HG03159 (cell line): Measurements from ENCODE around the gene MAP2K7.
"Not testable (repeated sequence)": the region's sequence is repeated elsewhere in the genome, so short reads cannot be mapped to it uniquely, and the experiment has no call there.

Source experiments
- ATAC-seq: cut with Tn5 transposase; IDR thresholded peaks from one replicate; pipeline ENCODE4 v1.9.1; 2021; ENCODE audit warnings: mild to moderate bottlenecking, moderate library complexity; ENCODE audit not compliant: unreplicated experiment

Gene MAP2K7

DNA sequence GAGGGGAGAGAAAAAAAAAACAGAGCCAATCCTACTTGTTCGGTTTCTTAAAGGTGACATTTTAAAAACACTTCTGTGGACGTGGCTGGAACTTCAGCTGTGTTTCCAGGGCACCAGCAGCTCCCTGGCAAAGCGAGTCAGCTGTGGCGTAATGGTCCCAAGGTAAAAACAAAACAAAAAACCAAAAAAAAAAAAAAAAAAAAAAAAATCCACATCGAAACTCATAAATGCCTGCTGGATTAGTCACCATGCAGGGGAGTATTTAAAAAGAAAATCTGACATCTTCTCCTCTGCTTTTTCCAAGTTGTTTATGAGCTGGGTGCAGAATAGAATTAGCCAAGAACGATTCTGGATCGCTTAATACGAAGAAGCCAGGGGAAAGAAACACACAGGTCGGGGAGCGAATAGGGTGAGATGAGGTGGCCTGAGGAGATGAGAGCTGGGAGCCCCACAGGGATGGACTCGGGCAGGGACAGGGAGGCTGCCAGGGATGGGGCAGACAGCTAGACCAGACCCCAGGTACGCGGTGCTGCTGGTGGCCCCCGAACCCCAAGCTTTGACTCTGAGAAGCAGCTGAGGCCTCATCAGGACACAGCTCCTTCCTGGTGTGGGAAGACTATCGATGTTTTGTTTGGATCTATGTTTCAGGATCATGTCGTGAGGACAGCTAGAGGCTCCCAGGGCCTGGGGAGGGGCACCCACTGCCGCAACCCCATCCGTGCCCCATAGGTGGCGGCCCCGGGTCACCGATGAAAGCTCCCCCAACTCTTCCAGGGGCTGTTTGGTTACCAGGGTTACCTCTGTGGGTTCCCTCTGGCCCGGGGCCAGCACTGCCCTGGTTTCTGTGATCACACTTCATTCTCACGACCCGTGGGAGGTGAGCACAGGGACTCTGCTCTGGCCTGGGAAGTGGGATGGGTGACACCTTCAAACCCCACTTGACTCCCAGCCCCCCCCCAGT, 25.3 kb downstream of the MAP2K7 start:
- no peak for ATAC-seq

DNA sequence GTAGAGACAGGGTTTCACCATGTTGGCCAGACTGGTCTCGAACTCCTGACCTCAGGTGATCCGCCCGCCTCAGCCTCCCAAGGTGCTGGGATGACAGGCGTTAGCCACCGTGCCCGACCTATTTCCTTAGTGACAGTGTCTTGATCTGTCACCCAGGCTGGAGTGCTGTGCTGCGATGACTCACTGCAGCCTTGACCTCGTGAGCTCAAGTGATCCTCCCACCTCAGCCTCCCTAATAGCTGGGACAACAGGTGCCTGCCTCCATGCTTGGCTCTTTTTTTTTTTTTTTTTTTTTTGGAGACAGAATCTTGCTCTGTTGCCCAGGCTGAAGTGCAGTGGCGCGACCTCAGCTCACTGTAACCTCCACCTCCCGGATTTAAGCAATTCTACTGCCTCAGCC, 26.4 kb downstream of the MAP2K7 start:
- not testable (repeated sequence) for ATAC-seq

DNA sequence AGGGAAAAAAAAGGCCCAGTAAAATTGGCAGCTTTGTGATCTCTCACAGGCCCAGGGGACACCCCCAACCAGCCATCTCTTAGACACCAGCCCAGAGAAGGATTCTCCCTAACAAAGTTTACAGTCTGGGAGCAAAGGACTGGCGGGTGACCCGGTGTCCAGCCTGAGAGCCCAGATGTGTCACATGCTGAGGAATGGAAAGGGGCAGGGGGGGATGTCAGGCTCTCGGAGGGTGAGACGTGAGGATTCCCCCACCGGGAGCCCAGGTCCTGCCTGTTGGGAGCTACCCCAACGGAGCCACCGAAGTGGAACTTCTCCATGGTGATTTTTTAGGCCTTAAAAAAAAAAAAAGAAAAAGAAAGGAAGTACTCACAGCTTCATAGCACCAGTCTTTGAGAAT, 27.1 kb downstream of the MAP2K7 start:
- no peak for ATAC-seq

DNA sequence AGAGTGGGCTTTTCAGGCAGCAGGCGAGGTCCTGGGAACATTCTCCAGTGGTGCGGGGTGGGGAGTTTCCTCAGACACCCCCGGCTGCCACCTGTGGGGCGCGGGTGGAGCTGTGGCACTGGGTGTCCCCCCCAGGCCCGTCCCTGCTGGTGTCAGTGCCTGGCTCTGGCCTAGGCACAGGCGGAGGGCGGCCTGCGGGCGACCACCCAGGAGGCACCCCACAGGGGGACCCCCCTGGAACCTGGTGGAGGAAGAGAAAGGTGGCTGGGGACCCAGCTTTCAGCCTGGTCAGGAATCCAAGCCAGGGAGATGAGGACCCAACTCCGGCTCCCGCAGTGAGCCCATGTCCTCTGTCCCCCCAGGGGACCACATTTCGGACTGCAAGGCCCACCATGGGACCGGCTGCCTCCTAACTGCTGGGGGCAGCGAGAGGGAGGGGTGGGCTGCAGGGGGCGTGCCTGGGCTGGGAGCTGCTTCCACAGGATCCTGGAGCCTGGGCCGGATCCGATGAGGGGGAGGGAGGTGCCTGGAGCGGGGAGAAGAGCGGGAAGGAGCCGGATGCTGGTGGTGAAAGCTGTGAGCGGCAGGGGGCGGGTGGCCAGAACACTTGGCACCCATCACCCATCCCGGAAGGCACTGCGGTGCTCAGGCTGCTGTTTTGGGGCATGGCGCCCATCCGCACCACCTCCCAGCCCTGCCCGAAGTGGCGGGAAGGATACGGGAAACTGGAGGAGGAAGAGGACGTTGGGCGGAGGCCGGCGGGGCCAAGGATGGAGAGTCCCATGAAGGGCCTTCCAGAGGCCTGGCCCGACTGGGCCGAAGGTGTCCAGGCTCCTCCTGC, 27.8 kb downstream of the MAP2K7 start:
- no peak for ATAC-seq

DNA sequence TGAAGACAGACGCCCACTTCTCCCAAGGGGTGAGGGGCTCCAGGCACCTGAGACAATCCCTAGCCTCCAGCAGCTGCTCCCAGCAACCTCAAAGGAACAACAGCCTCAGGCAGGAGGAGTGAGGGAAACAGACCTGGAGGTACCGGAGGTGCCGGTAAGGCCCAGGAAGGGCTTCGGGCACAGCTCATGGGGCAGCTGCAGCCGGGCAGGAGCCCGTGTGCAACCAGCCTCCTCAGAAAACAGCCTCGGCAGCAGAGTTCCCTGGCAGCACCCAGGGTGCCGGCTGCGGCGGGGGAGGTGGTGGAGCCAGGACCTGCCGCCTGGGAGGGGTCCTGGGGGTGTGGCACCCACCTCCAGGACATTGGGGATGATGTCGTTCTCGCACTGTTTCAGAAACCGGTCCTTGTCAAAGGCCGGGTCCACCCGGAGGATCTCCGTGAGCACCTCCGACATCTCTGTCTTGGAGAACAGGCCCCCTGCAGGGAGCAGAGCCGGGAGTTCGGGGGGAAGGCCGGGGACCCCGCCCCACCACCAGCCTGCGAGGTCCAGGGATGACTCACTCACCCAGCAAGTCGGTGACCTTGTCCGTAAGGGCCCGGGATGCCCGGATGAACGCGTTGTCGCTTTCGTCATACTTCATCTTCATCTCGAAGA, 28.7 kb downstream of the MAP2K7 start:
- no peak for ATAC-seq

DNA sequence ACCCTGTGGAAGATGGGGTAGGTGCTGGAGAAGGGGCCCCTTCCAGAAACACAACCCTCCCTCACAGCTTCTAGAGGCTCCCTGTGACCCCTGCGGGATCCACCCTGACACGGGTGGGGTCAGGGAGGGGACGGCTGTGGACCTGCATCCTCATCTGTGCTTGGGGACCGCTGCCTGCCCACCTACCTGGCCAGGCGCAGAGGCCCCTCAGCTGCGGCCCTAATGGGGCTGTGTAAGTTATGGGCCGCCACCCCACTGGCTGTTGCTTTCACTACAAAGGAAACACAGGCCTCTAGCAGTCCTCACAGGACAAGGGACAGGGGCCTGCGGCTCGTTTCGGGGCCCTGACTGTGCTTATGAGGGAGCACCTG, 29.2 kb downstream of the MAP2K7 start:
- ATAC-seq = no peak

DNA sequence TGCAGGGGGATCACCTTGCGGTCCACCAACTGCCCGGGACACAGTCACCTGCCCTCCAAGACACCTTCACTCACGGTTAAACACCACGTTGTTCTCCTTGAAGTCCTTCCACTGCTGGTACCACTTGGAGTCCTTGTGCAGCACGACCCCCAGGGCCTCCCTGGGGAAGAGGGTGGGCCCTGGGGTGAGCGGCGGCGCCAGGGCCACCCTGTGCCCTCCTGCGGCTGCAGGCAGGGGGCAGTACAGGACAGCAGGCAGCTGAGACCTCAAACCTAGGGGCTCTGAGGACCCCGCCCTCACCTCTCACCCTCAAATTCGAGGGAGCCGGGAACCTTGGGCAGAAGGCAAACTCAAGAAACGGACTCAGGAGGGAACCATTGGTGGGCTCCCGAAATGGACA, 29.7 kb downstream of the MAP2K7 start:
- no peak for ATAC-seq

DNA sequence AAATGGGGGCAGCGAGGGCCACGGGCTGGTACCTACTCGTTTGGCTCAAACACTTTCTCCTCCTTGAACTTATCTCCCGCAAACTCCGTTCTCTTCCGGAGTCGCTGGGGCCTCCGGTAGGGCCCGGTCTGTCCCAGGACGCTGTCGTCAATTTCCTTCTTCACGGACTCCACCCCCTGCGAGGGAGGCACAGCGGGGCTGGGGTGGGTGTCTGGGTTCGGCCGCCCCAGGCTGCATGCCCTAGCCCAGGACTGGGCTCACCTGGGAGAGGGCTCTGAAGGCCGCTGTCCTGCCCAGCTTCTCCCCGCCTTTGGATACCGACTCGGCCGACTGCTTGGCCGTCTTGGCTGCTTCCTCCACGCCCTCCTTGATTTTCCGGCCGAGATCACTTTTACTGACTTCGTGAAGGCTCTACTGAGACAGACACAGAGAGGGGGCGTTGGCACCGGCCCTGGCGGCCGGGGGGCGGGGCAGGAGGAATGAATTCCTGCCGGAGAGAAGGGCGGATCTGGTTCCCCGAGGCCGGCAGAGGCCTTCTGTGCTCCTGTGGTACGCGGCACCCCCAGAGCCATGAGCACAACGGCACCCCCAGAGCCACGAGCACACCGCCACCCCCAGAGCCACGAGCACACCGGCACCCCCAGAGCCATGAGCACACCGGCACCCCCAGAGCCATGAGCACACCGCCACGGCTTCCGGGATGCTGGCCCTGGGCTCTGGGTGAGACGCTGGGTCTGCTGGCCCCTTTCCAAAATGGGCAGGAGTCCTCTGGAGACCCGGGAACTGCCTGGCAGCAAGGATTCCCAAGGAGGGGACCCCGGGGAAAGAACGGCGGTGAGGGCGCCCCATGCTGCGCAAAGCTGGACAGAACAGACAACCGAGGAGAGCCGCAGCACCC, 30.4 kb downstream of the MAP2K7 start:
- ATAC-seq = no peak

DNA sequence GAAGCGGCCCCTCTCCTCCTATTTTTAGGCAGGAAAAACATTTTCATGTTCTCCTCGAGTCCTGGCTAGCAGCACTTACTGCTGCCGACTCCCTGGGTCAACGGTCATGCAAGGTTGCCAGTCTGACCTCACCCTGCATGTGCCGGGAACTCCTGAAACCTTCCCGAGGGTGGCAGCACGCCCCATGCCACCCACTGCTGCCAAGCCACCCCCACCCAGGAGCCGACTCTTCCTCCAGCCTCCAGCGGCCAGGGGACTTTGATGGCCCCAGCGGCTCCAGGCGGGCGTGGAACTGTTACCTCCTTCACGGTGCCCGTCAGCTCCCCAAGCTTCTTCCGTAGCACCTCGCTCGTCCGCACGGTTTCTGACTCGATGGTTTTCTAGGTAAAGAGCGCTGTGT, 31.1 kb downstream of the MAP2K7 start:
- no peak for ATAC-seq

DNA sequence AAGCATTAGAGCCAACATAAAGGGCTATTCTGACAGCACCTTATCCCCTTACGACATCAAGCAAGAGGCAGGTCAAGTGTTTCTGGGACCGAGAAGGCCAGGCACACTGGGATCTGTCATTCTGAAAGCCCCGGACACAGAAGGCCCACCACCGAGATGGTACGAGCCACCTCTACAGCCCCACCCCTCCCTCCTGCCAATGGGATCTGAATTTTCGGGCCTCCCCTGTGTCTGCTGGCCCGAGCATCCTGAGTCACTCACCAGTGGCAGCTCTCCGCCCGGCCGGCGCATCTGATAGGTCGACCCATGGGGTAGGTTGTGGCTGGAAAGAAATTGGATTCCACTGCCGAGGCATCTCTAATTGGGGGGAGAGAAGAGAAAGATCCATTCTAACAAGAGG, 37.2 kb downstream of the MAP2K7 start:
- no peak for ATAC-seq

DNA sequence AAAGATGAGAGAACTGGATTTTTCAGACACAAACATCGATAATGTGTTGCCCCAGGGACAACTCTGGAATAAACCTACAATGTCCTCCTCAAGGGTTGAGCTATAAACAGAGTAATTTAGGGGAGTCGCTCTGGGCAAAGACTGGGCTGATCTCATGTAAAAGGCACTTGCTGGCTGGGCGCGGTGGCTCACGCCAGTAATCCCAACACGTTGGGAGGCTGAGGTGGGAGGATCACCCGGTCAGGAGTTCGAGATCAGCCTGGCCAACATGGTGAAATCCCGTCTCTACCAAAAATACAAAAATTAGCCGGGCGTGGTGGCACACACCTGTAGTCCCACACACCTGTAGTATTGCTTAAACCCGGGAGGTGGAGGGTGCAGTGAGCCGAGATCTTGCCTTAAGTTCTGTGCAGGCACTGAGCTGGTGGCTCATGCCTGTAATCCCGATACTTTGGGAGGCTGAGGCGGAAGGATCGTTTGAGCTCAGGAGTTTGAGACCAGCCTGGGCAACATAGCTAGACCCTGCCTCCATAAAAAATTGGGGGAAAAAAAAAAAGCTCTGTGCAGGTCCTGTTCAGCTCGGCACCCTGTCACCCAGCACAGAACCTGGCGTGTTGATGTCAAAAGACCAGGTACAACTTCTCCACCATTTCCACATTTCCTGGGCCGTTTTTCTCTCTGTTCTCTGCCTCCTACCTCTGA, 38.4 kb downstream of the MAP2K7 start:
- no peak for ATAC-seq

DNA sequence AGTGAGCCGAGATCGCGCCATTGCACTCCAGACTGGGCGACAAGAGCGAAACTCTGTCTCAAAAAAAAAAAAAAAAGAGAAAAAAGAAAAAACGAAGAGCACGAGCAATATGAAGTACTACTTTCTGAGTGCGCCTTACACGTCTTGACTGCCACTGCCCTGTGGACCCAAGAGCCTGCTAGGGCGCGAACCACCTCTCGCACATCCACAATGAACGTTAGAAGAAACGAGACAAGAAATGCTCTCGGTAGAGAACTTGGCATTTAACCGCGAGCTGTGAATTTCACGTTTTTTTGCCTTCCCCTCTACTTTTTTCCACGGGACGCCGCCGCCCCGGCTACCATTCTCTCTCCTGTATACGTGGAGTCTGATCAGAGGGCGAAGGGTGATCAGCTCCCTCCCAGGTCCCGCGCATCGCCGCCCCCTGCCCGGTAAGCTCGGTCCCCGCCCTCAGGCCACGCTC, 39.3 kb downstream of the MAP2K7 start:
- no peak for ATAC-seq

DNA sequence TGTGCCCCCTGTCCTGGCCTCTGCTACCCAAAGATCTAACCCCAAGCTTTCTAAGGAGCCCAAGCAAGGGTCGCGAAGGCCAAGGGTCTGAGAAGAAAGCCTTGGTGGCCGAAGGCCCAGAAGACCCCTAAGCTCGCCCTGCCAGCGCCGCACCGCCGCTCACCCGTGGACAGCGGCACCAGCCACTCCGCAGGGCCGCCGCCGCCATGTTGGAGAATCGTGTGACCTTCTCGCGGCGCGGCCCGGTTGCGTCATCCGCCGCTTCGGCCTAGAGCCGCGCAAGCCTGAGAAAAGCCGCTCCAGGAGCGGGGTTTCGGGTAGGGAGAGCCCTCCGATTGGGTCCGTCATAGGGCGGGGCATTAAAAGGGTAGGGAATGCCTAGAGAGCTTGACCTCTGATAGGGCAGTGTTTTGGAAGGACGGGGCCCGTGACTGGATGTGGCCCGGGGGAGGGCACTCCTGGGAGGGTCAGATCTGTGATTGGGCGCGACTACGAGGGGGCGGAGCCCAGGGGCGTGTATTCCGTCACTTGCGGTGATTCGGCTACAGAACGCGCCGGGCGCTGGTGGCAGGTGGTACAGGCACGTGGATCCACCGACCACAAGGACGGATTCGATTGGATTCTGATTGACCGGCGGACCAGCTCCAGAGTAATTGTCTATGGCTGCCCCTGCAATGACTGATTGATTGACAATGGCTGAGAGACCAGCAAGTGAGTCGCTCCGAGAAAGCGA, 39.9 kb downstream of the MAP2K7 start, which contains the start of gene TIMM44:
Gene TIMM44 (minus strand): TSS at position 223 of the 733 bp plus-strand sequence. CDS start 15 bp downstream, at position 208.
- peak; percentile 92 for ATAC-seq

DNA sequence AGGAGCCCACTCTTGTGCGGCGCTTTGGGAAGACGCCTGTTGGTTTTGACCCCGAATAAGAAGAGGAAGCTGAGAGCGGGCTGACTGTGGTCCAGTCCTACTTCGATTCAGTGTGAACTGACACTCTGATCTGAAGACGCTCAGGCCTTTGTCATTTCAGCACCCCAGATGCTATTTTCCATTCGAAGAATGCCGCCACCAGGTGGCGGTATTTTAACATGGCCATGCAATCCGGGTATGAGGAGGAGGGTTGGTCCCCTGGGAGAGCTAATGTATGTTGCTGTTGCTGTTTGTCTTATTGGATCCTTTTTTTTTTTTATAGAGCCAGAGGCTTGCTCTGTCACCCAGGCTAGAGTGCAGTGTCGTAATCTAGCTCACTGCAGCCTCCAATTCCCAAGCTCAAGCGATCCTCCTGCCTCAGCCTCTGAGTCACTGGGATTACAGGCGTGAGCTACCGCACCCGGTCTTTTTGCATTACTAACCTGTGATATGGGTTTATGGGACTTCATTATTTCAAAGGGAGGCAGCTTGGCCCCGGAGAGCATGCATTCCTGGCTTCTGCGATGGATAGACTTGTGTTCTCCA, 40.6 kb downstream of the MAP2K7 start:
- ATAC-seq = peak; percentile 36

DNA sequence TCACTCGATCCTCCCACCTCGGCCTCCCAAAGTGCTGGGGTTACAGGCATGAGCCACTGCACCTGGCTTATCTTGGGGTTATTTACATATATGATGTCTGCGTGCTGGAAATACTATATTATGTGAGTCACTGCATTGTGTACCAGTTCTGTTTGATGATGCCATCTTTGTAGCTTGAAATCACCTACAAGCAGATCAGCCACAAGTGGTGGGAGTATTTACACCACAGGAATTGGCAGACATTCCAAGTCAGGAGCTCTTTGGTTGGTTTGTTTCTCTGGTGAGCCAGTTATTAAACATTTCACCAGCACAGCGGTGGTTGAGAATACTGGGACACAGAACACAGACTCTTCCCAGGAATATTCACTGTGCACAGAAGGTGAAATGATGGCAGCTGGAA, 44.3 kb downstream of the MAP2K7 start:
- ATAC-seq = no peak

DNA sequence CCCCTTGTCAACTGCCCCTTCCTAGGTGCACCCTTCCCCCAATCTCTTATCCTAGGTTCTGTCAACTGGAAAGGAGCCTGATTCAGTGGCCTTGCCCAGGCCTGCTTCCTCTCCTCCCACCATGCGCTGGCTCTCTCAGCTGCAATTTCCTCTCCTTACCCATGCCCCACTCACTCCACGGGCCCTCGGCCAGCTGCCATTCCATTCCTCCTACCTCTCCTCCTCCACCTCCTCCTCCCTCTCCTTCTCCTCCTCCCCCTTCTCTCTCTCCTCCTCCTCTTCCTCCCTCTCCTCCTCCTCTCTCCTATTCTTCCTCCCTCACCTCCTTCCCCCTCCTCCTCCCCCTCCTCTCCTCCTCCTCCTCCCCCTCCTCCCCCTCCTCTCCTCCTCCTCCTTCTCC, 49.4 kb downstream of the MAP2K7 start:
- ATAC-seq = no peak

DNA sequence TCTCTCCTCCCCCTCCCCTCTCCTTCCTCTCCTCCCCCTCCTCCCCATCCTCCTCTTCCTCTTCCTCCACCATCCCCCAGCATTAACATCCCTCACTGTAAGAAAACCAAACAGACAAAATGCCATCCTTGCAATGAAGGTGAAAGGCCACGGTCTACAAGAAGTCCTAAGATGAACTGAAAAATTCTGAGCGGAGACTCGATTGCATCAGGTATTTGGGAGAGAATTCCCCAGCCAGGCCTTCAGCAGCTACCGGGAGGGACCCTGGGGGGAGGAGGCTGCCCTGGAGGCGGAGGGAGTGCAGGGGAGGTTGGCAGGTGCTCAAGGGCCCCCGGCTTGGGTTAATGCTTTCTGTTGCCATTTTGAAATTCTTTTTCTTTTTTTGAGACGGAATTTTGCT, 49.9 kb downstream of the MAP2K7 start:
- no peak for ATAC-seq

DNA sequence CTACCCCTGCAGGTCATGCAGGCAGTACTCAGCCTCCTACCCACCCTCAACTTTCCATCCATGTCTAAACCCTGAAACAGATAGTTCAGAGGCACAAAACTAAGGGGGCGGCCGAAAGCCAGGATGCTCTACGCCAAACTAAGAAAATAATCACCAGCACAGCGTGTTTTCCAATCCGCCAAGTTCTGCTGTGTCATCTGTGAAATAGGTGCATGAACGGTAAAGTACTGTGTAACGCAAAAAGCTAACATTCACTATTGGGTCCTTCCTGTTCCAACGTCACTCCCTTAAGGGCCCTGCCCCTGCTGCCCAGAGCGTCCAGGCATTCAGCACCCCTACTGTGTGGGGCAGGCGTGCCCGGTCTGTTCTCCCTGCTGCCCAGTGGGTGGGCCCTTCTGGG, 52.0 kb downstream of the MAP2K7 start:
- no peak for ATAC-seq

DNA sequence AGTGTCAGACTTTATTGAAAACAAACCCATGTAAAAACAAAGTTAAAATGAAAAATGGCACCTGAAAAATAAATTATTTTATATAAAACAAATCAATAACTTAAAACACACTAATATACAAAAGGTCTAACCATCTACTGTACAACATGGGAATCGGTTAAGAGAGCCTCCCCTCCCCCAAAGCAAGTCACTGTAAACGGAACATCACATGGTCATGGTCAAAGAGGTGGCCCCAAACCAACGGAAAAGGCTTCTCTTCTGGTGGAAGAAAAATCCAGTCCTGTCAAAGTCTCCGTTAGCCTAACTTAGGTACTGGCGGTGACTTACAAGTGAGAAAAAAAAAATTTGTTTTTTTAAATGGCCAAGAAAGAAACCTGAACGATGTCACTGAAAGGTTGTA, 55.5 kb downstream of the MAP2K7 start:
- ATAC-seq = no peak
